ENCODE results near the gene NRXN3.
A peak's percentile ranks its signal among the peaks of the same experiment; 100 is the strongest.

Gene NRXN3

GRCh38 chr14:78598046-78598920, 428.1 kb downstream of the NRXN3 start:
- peak; percentile 6 to 30 for DNase-seq

GRCh38 chr14:78605025-78605762, 435.0 kb downstream of the NRXN3 start:
- DNase-seq: no peak

GRCh38 chr14:78605897-78606500, 435.8 kb downstream of the NRXN3 start:
- no peak for DNase-seq

GRCh38 chr14:78608998-78609787, 439.0 kb downstream of the NRXN3 start:
- no peak for DNase-seq

- no peak for DNase-seq
These were observed 440.8 kb downstream of the NRXN3 start for GRCh38 chr14:78610994-78611393.

GRCh38 chr14:78611796-78612571, 441.8 kb downstream of the NRXN3 start:
- no peak for DNase-seq

- DNase-seq: no peak
These were observed 442.5 kb downstream of the NRXN3 start for GRCh38 chr14:78612666-78613065.

- DNase-seq: no peak
These were observed 444.4 kb downstream of the NRXN3 start for GRCh38 chr14:78614593-78614992.

GRCh38 chr14:78617735-78618134, 447.6 kb downstream of the NRXN3 start:
- DNase-seq: no peak

- no peak for DNase-seq
These were observed 448.2 kb downstream of the NRXN3 start for GRCh38 chr14:78618368-78618767.

GRCh38 chr14:78627114-78627513, 456.9 kb downstream of the NRXN3 start:
- no peak for DNase-seq

GRCh38 chr14:78631551-78631950, 461.4 kb downstream of the NRXN3 start:
- no peak for DNase-seq

GRCh38 chr14:78633752-78634151, 463.6 kb downstream of the NRXN3 start:
- no peak for DNase-seq

- DNase-seq: no peak
These were observed 467.3 kb downstream of the NRXN3 start for GRCh38 chr14:78637489-78637888.

- DNase-seq: no peak
These were observed 467.8 kb downstream of the NRXN3 start for GRCh38 chr14:78637908-78638475.

GRCh38 chr14:78638926-78639325, 468.8 kb downstream of the NRXN3 start:
- no peak for DNase-seq

- no peak for DNase-seq
These were observed 474.8 kb downstream of the NRXN3 start for GRCh38 chr14:78644824-78645559.

- DNase-seq: no peak
These were observed 482.6 kb downstream of the NRXN3 start for GRCh38 chr14:78652727-78653126.

- no peak for DNase-seq
These were observed 483.0 kb downstream of the NRXN3 start for GRCh38 chr14:78653173-78653572.

- no peak for DNase-seq
These were observed 487.3 kb downstream of the NRXN3 start for GRCh38 chr14:78657451-78657850.

GRCh38 chr14:78664841-78665240, 494.7 kb downstream of the NRXN3 start:
- DNase-seq: no peak
